ENCODE results near the gene MAD1L1.

DNA sequence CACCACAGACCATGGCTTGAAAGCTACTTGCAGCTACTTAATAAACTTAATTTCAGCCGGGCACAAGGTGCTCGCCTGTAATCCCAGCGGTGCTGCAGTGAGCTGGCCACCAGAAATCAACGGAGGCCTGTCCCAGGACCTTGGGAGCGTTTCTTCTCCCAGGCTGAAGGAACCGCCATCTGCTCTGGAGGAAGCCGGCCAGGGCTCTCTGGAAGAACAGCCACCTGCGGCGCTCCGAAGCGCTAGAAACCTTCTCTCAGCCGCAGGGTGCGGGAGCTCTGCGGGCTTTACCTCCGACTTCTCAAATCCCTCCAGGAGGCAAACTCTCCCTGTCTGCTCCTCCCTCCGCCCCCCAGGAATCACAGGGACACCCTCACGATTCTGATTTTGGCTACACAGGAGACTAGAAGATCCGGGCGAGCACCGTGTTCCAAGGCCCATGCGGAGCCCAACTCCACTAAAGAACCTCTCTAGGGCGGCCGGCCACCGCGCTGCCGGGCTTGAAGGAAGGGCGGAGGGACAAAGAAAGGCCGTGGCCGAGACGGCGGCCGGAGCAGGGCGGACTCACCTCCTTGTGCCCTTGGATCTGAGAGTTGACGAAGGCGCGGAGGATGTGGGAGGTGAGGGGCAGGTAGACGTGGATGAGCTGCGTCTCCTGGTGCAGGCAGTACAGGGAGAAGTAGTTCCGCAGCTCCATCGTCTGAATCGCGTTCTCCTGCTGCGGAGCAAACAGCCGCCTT is 23.7 kb upstream of the MAD1L1 start:
- TF ChIP-seq, protein P1, sequence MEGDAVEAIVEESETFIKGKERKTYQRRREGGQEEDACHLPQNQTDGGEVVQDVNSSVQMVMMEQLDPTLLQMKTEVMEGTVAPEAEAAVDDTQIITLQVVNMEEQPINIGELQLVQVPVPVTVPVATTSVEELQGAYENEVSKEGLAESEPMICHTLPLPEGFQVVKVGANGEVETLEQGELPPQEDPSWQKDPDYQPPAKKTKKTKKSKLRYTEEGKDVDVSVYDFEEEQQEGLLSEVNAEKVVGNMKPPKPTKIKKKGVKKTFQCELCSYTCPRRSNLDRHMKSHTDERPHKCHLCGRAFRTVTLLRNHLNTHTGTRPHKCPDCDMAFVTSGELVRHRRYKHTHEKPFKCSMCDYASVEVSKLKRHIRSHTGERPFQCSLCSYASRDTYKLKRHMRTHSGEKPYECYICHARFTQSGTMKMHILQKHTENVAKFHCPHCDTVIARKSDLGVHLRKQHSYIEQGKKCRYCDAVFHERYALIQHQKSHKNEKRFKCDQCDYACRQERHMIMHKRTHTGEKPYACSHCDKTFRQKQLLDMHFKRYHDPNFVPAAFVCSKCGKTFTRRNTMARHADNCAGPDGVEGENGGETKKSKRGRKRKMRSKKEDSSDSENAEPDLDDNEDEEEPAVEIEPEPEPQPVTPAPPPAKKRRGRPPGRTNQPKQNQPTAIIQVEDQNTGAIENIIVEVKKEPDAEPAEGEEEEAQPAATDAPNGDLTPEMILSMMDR (IDR thresholded peaks at IDR 0.05): no peak
- TF ChIP-seq ESRRA (CRISPR knock-in tag; IDR thresholded peaks at IDR 0.05; ENCODE audit: borderline replicate concordance): no peak
- no peak for TF ChIP-seq ZNF263 (CRISPR knock-in tag; IDR thresholded peaks at IDR 0.05; ENCODE audit: low read depth)
- TF ChIP-seq NR2C2 (CRISPR knock-in tag; IDR thresholded peaks at IDR 0.05): no peak
- no peak for TF ChIP-seq ZNF121 (CRISPR knock-in tag; IDR thresholded peaks at IDR 0.05)
- TF ChIP-seq TCF7 (CRISPR knock-in tag; IDR thresholded peaks at IDR 0.05; ENCODE audit: low read depth): no peak
- TF ChIP-seq AFF4 (CRISPR knock-in tag; IDR thresholded peaks at IDR 0.05; ENCODE audit: borderline replicate concordance): no peak
- TF ChIP-seq, protein P2, sequence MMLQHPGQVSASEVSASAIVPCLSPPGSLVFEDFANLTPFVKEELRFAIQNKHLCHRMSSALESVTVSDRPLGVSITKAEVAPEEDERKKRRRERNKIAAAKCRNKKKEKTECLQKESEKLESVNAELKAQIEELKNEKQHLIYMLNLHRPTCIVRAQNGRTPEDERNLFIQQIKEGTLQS (CRISPR knock-in tag; conservative IDR thresholded peaks at IDR 0.05): no peak
- no peak for TF ChIP-seq USF1 (CRISPR knock-in tag; IDR thresholded peaks at IDR 0.05)
- TF ChIP-seq, protein P3, sequence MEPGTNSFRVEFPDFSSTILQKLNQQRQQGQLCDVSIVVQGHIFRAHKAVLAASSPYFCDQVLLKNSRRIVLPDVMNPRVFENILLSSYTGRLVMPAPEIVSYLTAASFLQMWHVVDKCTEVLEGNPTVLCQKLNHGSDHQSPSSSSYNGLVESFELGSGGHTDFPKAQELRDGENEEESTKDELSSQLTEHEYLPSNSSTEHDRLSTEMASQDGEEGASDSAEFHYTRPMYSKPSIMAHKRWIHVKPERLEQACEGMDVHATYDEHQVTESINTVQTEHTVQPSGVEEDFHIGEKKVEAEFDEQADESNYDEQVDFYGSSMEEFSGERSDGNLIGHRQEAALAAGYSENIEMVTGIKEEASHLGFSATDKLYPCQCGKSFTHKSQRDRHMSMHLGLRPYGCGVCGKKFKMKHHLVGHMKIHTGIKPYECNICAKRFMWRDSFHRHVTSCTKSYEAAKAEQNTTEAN (CRISPR knock-in tag; IDR thresholded peaks at IDR 0.05): no peak
- TF ChIP-seq SP1 (CRISPR knock-in tag; conservative IDR thresholded peaks at IDR 0.05): no peak
- TF ChIP-seq JUN (CRISPR knock-in tag; IDR thresholded peaks at IDR 0.05): no peak
- no peak for TF ChIP-seq USF2 (CRISPR knock-in tag; IDR thresholded peaks at IDR 0.05)
- no peak for TF ChIP-seq SMAD3 (CRISPR knock-in tag; IDR thresholded peaks at IDR 0.05; ENCODE audit: borderline replicate concordance)
